Endothelial cell (in vitro differentiated cells): ENCODE data around the gene C4B. TPM values are rescaled to one million over a fixed set of nuclear protein-coding genes. Genes with fewer than 3 reads are reported as not detected.
"Not testable (repeated sequence)": the region's sequence is repeated elsewhere in the genome, so short reads cannot be mapped to it uniquely, and the experiment has no call there.

Experiments
- DNase-seq: peaks from one replicate; pipeline ENCODE4 v3.0.0; 2021; ENCODE audit warnings: low spot score
- H3K27ac Mint-ChIP-seq: one replicate; pipeline ENCODE4 v1.8.0; 2021; ENCODE audit warnings: mixed read lengths, inconsistent platforms; ENCODE audit not compliant: unreplicated experiment
- H3K27me3 Mint-ChIP-seq: one replicate; pipeline ENCODE4 v1.8.0; 2021; ENCODE audit warnings: mild to moderate bottlenecking, moderate library complexity, mixed read lengths, inconsistent platforms; ENCODE audit not compliant: unreplicated experiment
- H3K36me3 Mint-ChIP-seq: one replicate; pipeline ENCODE4 v1.8.0; 2021; ENCODE audit warnings: mild to moderate bottlenecking, low read depth, mixed read lengths, inconsistent platforms; ENCODE audit not compliant: unreplicated experiment
- H3K4me1 Mint-ChIP-seq: one replicate; pipeline ENCODE4 v1.8.0; 2021; ENCODE audit warnings: mild to moderate bottlenecking, mixed read lengths, inconsistent platforms; ENCODE audit not compliant: unreplicated experiment
- H3K4me3 Mint-ChIP-seq: one replicate; pipeline ENCODE4 v1.8.0; 2021; ENCODE audit warnings: mild to moderate bottlenecking, mixed read lengths, inconsistent platforms; ENCODE audit not compliant: unreplicated experiment
- H3K9me3 Mint-ChIP-seq: one replicate; pipeline ENCODE4 v1.8.0; 2021; ENCODE audit warnings: mixed read lengths, inconsistent platforms; ENCODE audit not compliant: unreplicated experiment
- CTCF ChIP-seq: fragments of 200-600 bp; sonication (generic); IDR thresholded peaks from one replicate; pipeline ENCODE4 v1.5.0; 2021; ENCODE audit warnings: antibody characterized with exemption; ENCODE audit not compliant: unreplicated experiment
- total RNA-seq: library from RNA; stranded (reverse); fragmentation: NEBNext Ultra II Directional; extraction: Animal tissue kit (Norgen Biotek cat#: 25700); gene quantifications from one replicate; pipeline ENCODE4 v1.2.1, GENCODE V29; 2021; ENCODE audit not compliant: unreplicated experiment

The C4B gene
- total RNA-seq, 1 donor from 2014 or later, result 4.6 TPM

DNA sequence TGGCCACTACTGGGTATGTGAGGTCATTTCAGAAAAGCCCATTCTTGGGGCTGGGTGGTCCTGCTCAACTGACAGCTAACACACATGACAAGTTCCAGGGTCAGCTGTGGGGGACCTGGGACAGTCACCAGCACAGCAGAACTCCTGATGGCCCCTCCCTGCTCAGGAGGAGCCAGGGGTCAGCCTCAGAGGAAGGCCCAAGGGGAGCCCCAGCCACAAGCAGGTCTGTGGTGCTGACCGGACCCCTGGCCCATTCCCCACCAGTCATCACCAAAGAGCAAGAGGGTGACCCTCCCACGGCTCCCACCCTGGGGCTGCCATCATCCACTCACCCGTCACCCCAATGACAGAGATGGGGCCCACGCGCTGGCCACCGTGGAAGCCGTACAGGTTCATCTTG lies 41.7 kb downstream of the C4B start:
- no peak overlapping the region for H3K4me3 Mint-ChIP-seq
- peaks cover 3% of the 10 kb centered on the region for H3K36me3 Mint-ChIP-seq
- peaks cover 8% of the 10 kb centered on the region for H3K27me3 Mint-ChIP-seq
- H3K9me3 Mint-ChIP-seq, result no peaks in the 10 kb centered on the region
- DNase-seq, result no peak
- H3K27ac Mint-ChIP-seq, result no peak overlapping the region
- no peak for TF ChIP-seq CTCF
- no peaks in the 10 kb centered on the region for H3K4me1 Mint-ChIP-seq

DNA sequence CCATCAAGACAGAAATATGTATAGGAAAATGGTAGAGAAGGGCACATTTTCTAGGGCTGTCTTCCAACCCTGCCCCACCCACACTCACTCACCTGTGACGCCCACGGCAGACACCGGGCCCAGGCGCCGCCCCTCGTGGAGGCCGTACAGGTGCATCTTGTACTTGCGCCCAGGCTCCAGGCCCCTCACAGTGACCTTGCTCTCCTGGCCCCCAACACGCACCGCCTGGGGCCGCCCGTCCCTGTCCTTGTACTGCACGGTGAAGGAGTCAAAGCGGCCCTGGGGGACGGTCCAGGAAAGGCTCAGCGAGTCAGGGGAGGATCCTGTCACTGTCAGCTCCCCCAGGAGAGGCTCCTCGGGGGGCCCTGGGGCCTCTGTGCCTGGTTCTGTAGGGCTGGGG lies 43.4 kb downstream of the C4B start:
- H3K9me3 Mint-ChIP-seq, result no peaks in the 10 kb centered on the region
- no peak for DNase-seq
- peaks cover 3% of the 10 kb centered on the region for H3K36me3 Mint-ChIP-seq
- H3K27me3 Mint-ChIP-seq, result peaks cover 8% of the 10 kb centered on the region
- H3K27ac Mint-ChIP-seq, result no peak overlapping the region
- H3K4me3 Mint-ChIP-seq, result peak overlapping the region; percentile 57
- no peaks in the 10 kb centered on the region for H3K4me1 Mint-ChIP-seq
- TF ChIP-seq CTCF, result no peak

- Mint-ChIP-seq H3K4me1 (no peaks in the 10 kb centered on the region), H3K27ac (no peak overlapping the region)
Observed at GRCh38 chr6:32058511-32058963, 43.9 kb downstream of the C4B start.

DNA sequence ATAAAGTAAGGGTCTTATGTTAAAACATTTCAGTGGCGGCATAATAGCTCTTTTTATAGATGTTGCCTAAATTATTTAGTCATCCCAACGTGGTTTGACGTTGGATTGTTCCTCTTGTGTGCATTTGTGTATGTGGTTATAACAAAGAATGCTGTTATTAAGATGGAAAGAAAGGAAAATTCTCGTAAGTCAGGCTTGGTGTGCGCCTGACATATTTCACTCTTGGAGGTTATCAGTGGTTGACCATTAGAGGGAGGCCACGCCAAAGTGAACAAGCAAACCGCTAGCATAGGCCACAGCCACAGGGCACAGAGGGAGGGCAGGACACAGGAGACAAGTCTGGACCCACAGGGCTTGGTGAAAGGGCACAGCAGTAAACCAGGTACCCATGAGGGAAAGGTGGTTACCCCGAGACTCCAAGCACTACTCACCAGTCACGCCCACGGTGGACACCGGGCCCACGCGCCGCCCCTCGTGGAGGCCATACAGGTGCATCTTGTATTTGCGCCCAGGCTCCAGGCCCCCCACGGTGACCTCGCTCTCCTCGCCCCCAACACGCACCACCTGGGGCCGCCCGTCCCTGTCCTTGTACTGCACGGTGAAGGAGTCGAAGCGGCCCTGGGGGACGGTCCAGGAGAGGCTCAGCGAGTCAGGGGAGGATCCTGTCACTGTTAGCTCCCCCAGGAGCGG lies 46.5 kb downstream of the C4B start:
- Mint-ChIP-seq H3K4me3 (no peak overlapping the region), H3K36me3 (peaks cover 3% of the 10 kb centered on the region), H3K27ac (no peak overlapping the region), H3K9me3 (no peaks in the 10 kb centered on the region), H3K27me3 (no peaks in the 10 kb centered on the region), H3K4me1 (no peaks in the 10 kb centered on the region)
- DNase-seq, result no peak
- no peak for TF ChIP-seq CTCF

More at GRCh38 chr6:32058511-32058963, 43.9 kb downstream of the C4B start:
- no peak overlapping the region for H3K4me3 Mint-ChIP-seq
- peaks cover 3% of the 10 kb centered on the region for H3K36me3 Mint-ChIP-seq
- H3K9me3 Mint-ChIP-seq, result no peaks in the 10 kb centered on the region
- peaks cover 8% of the 10 kb centered on the region for H3K27me3 Mint-ChIP-seq
- TF ChIP-seq CTCF, result no peak
- DNase-seq, result no peak

- Mint-ChIP-seq H3K27ac (no peak overlapping the region), H3K4me3 (no peak overlapping the region), H3K9me3 (no peaks in the 10 kb centered on the region), H3K27me3 (peaks cover 2% of the 10 kb centered on the region), H3K4me1 (no peaks in the 10 kb centered on the region), H3K36me3 (no peaks in the 10 kb centered on the region)
- no peak for DNase-seq
- no peak for TF ChIP-seq CTCF
Observed at GRCh38 chr6:32064706-32065105, 50.1 kb downstream of the C4B start.

- not testable (repeated sequence) for H3K4me1 Mint-ChIP-seq, H3K27ac Mint-ChIP-seq, H3K27me3 Mint-ChIP-seq, H3K9me3 Mint-ChIP-seq, H3K36me3 Mint-ChIP-seq, H3K4me3 Mint-ChIP-seq, DNase-seq
Observed at GRCh38 chr6:32067521-32067920, 52.9 kb downstream of the C4B start.

- not testable (repeated sequence) for H3K36me3 Mint-ChIP-seq, H3K27me3 Mint-ChIP-seq, H3K4me3 Mint-ChIP-seq, H3K27ac Mint-ChIP-seq, H3K9me3 Mint-ChIP-seq, DNase-seq, H3K4me1 Mint-ChIP-seq
Observed at GRCh38 chr6:32068315-32068714, 53.7 kb downstream of the C4B start.
